HepG2 (cell line): ENCODE data around the gene GADD45B. TPM values are rescaled to one million over a fixed set of nuclear protein-coding genes. Genes with fewer than 3 reads are reported as not detected.

Source experiments
- AGO1 ChIP-seq: fragments of 200-400 bp; formaldehyde crosslinking; IDR thresholded peaks from 2 replicates; pipeline ENCODE4 v1.6.1; 2017; ENCODE audit warnings: mild to moderate bottlenecking, low read depth, low read length, moderate library complexity; ENCODE audit not compliant: poor library complexity, severe bottlenecking
- ATAD3A ChIP-seq: sonication (generic); formaldehyde crosslinking; IDR thresholded peaks from 2 replicates; pipeline ENCODE4 v1.4.0; 2020; ENCODE audit warnings: missing genetic modification reagents
- BRCA1 ChIP-seq: sonication (generic); formaldehyde crosslinking; IDR thresholded peaks from 2 replicates; pipeline ENCODE4 v1.4.0; 2020; ENCODE audit warnings: missing genetic modification reagents
- GFI1 ChIP-seq: sonication (generic); formaldehyde crosslinking; IDR thresholded peaks from 2 replicates; pipeline ENCODE4 v1.5.0; 2020; ENCODE audit warnings: missing genetic modification reagents, mild to moderate bottlenecking, borderline replicate concordance
- HOXA5 ChIP-seq: sonication (generic); formaldehyde crosslinking; IDR thresholded peaks from 2 replicates; pipeline ENCODE4 v1.4.0; 2020; ENCODE audit warnings: missing genetic modification reagents
- LCORL ChIP-seq, 2 experiments: fragments of 450-650 bp in 1 of 2; sonication (generic) in 1 of 2; formaldehyde crosslinking in 1 of 2; IDR thresholded peaks; 2 replicates each; pipeline versions ENCODE4 v1.5.0 to v1.6.1; 2017 to 2020; ENCODE audit warnings: antibody characterized with exemption in 1 of 2, missing genetic modification reagents in 1 of 2
- MAFF ChIP-seq: IDR thresholded peaks from 2 replicates; pipeline ENCODE4 v1.6.1; 2011; ENCODE audit warnings: low read depth, low read length, improper control_type of control experiment
- NCOA5 ChIP-seq: sonication (generic); formaldehyde crosslinking; IDR thresholded peaks from 2 replicates; pipeline ENCODE4 v1.4.0; 2020; ENCODE audit warnings: missing genetic modification reagents
- NR2C2 ChIP-seq: sonication (generic); formaldehyde crosslinking; IDR thresholded peaks from 2 replicates; pipeline ENCODE4 v1.4.0; 2020; ENCODE audit warnings: missing genetic modification reagents, mild to moderate bottlenecking, moderate library complexity, borderline replicate concordance
- RAD21 ChIP-seq: fragments of 450-650 bp; formaldehyde crosslinking; IDR thresholded peaks from 2 replicates; pipeline ENCODE4 v1.5.0; 2020; ENCODE audit warnings: mild to moderate bottlenecking
- RNF2 ChIP-seq: fragments of 450-650 bp; conservative IDR thresholded peaks from 2 replicates; pipeline ENCODE4 v1.6.1; 2016; ENCODE audit warnings: low read depth
- SNAPC2 ChIP-seq: sonication (generic); formaldehyde crosslinking; IDR thresholded peaks from 2 replicates; pipeline ENCODE4 v1.8.1; 2022; ENCODE audit warnings: mild to moderate bottlenecking, missing genetic modification reagents
- SRY ChIP-seq: sonication (generic); formaldehyde crosslinking; IDR thresholded peaks from 2 replicates; pipeline ENCODE4 v1.8.0; 2022; ENCODE audit warnings: mild to moderate bottlenecking, missing genetic modification reagents
- THAP7 ChIP-seq: sonication (generic); formaldehyde crosslinking; IDR thresholded peaks from 2 replicates; pipeline ENCODE4 v1.8.1; 2023; ENCODE audit warnings: mild to moderate bottlenecking, missing genetic modification reagents
- ZNF430 ChIP-seq: sonication (generic); formaldehyde crosslinking; IDR thresholded peaks from 2 replicates; pipeline ENCODE4 v1.9.0; 2021; ENCODE audit warnings: mild to moderate bottlenecking, missing genetic modification reagents
- ZNF556 ChIP-seq: sonication (generic); formaldehyde crosslinking; IDR thresholded peaks from 2 replicates; pipeline ENCODE4 v1.4.0; 2020; ENCODE audit warnings: mild to moderate bottlenecking, missing genetic modification reagents, borderline replicate concordance
- ZNF557 ChIP-seq: sonication (generic); formaldehyde crosslinking; IDR thresholded peaks from 2 replicates; pipeline ENCODE4 v1.4.0; 2020; ENCODE audit warnings: missing genetic modification reagents
- ZNF614 ChIP-seq: IDR thresholded peaks from 2 replicates; pipeline ENCODE4 v1.6.1; 2018; ENCODE audit warnings: missing biosample characterization, missing genetic modification reagents, inconsistent platforms, borderline replicate concordance
- ZNF687 ChIP-seq: sonication (generic); formaldehyde crosslinking; IDR thresholded peaks from 2 replicates; pipeline ENCODE4 v1.5.1; 2020; ENCODE audit warnings: mild to moderate bottlenecking, missing genetic modification reagents, moderate library complexity
- ZNF782 ChIP-seq: sonication (generic); formaldehyde crosslinking; IDR thresholded peaks from 2 replicates; pipeline ENCODE4 v1.4.0; 2020; ENCODE audit warnings: missing genetic modification reagents, mild to moderate bottlenecking, borderline replicate concordance
- polyA plus RNA-seq, 8 experiments: library from polyadenylated mRNA; depleted of rRNA in 3 of 8; stranded (reverse) in 7 of 8; unstranded in 1 of 8; fragments of >200 nt; fragmentation: Illumina TruSeq in 4 of 8; extraction: Trizol in 4 of 8; gene quantifications; 2 replicates each; pipeline versions ENCODE4 v1.2.1 to v1.2.3, GENCODE V29; 2011 to 2016; ENCODE audit warnings: low read depth in 4 of 8, missing spikeins in 1 of 8, mixed read lengths in 1 of 8; ENCODE audit not compliant: insufficient read depth in 1 of 8
- total RNA-seq, 5 experiments: library from RNA; depleted of rRNA; stranded (reverse); fragments of >200 nt; fragmentation: Illumina TruSeq; extraction: Trizol; gene quantifications; 2 replicates each; pipeline ENCODE4 v1.2.3, GENCODE V29; 2016; ENCODE audit warnings: low read depth in 1 of 5
- TF ChIP-seq, protein P1 (sequence below): sonication (generic); formaldehyde crosslinking; IDR thresholded peaks from 2 replicates; pipeline ENCODE4 v1.4.0; 2020; ENCODE audit warnings: missing genetic modification reagents, borderline replicate concordance

Gene GADD45B
- total and polyA plus RNA-seq, 2 of the 13 experiments (the other 11 are each of a cell fraction or from before 2014, with no cell fraction given) = 4.6 to 34.1 TPM

DNA sequence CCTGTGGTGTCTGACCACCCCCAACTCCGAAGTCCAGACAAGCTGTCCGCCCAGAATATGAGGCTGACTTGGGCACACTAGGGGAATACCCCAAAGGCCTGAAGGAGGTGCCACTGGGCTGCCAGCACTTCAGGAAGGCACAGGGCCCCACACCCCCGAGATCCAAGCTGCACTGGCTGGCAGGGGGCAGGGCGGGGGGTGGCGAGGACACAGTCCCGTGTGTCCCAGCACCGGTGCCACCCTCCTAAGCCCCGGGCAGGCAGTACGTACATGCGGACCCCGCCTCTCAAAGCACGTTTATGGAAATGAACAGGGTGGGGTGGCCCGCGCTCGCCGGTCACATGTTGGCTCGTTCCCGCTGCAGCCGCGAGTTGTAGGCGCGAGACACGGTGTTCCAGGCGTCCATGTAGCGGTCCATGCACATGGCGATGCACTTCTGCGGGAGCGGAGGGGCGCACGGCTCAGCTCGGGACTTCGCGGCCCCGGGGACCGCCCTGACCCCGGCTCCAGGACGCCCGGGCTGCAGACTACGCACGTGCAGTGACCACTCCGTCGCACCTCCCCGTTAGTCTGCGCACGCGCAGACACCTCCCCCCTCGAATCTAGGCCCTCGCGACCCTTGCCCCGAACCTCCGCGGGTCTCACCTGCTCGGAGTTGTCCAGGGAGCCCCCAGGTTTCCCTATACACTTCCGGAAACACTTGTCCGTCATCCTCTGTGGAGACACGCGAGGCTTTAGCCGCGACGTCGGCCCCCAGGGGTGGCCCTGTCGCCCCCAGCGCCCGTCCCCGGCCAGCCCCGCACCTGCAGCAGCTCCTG is 49.1 kb upstream of the GADD45B start (continued):
- TF ChIP-seq BRCA1 (CRISPR knock-in tag) = no peak
- peak; percentile 63; the same call in 1 of the 2 replicates for TF ChIP-seq ZNF782 (CRISPR knock-in tag)
- TF ChIP-seq MAFF = no peak
- TF ChIP-seq SRY (CRISPR knock-in tag) = peak; percentile 8; the same call in 1 of the 2 replicates
- peak; percentile 82; the same call in 1 of the 2 replicates for TF ChIP-seq THAP7 (CRISPR knock-in tag)
- TF ChIP-seq NR2C2 (CRISPR knock-in tag) = no peak
- TF ChIP-seq SNAPC2 = no peak
- TF ChIP-seq HOXA5 (CRISPR knock-in tag) = 0 out of 2 replicates have a peak, but pooled peaks have one; percentile 9
- TF ChIP-seq ZNF430 (CRISPR knock-in tag) = peak; percentile 67
- TF ChIP-seq, protein P1, sequence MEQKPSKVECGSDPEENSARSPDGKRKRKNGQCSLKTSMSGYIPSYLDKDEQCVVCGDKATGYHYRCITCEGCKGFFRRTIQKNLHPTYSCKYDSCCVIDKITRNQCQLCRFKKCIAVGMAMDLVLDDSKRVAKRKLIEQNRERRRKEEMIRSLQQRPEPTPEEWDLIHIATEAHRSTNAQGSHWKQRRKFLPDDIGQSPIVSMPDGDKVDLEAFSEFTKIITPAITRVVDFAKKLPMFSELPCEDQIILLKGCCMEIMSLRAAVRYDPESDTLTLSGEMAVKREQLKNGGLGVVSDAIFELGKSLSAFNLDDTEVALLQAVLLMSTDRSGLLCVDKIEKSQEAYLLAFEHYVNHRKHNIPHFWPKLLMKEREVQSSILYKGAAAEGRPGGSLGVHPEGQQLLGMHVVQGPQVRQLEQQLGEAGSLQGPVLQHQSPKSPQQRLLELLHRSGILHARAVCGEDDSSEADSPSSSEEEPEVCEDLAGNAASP = peak; percentile 70
- TF ChIP-seq ATAD3A (CRISPR knock-in tag) = no peak
- TF ChIP-seq NCOA5 (CRISPR knock-in tag) = no peak
- TF ChIP-seq ZNF556 (CRISPR knock-in tag) = no peak
- TF ChIP-seq ZNF557 (CRISPR knock-in tag) = no peak
- TF ChIP-seq AGO1 = peak; percentile 11
- 0 out of 2 replicates have a peak, but pooled peaks have one; percentile 30 for TF ChIP-seq RAD21 (CRISPR knock-in tag)
- peak; percentile 94 for TF ChIP-seq ZNF687 (CRISPR knock-in tag)
- TF ChIP-seq GFI1 (CRISPR knock-in tag) = 0 out of 2 replicates have a peak, but pooled peaks have one; percentile 2
- TF ChIP-seq ZNF614 (CRISPR knock-in tag) = no peak
- no peak for TF ChIP-seq LCORL (IDR thresholded peaks at IDR 0.05)
- 0 out of 2 replicates have a peak, but pooled peaks have one; percentile 7 for TF ChIP-seq LCORL (CRISPR knock-in tag; IDR thresholded peaks at IDR 0.05)
- 0 out of 2 replicates have a peak, but pooled peaks have one; percentile 69 for TF ChIP-seq RNF2
